GM12872 (cell line): ENCODE results near the gene RBPMS2.

ENCODE experiments used
- CTCF ChIP-seq: IDR thresholded peaks from 3 replicates; pipeline ENCODE4 v1.5.1; 2011; ENCODE audit warnings: low read depth, mild to moderate bottlenecking, low read length, moderate library complexity; ENCODE audit not compliant: insufficient read depth

The RBPMS2 gene

GRCh38 chr15:64740311-64741170, 34.8 kb downstream of the RBPMS2 start:
- peak; percentile 42; the same call in 2 of the 3 replicates for TF ChIP-seq CTCF

- TF ChIP-seq CTCF, result no peak
These were observed 35.7 kb downstream of the RBPMS2 start for GRCh38 chr15:64739577-64740143.

- no peak for TF ChIP-seq CTCF
These were observed 36.2 kb downstream of the RBPMS2 start for GRCh38 chr15:64739156-64739555.

GRCh38 chr15:64738226-64739095, 36.9 kb downstream of the RBPMS2 start:
- no peak for TF ChIP-seq CTCF

- TF ChIP-seq CTCF, result no peak
These were observed 43.1 kb downstream of the RBPMS2 start for GRCh38 chr15:64732156-64732860.

GRCh38 chr15:64731805-64732151, 43.6 kb downstream of the RBPMS2 start:
- TF ChIP-seq CTCF, result no peak
